B cell (primary cell): Measurements from ENCODE around the gene IP6K2. TPM values are rescaled to one million over a fixed set of nuclear protein-coding genes. Genes with fewer than 3 reads are reported as not detected.

Experiments used
- ATAC-seq: fragments of 200-7000 bp; cut with Tn5 transposase; one replicate; pipeline ENCODE4 v1.10.0; 2021; ENCODE audit warnings: low read depth, mild to moderate bottlenecking, moderate number of reproducible peaks, moderate library complexity
- CTCF ChIA-PET: fragments of 350-600 bp; sonication (Branson Sonifier 250); formaldehyde crosslinking; loops from one replicate; lab custom pipeline; 2021; ENCODE audit warnings: antibody characterized with exemption, inconsistent platforms; lab: Charles Lee
- POLR2A ChIA-PET: fragments of 350-600 bp; sonication (Branson Sonifier 250); formaldehyde crosslinking; loops from one replicate; lab custom pipeline; 2021; ENCODE audit warnings: antibody characterized with exemption; lab: Charles Lee
- DNase-seq: peaks from one replicate; pipeline ENCODE4 v3.0.0; 2013
- H2AFZ ChIP-seq: 2 replicates; pipeline ENCODE4 v1.6.1; 2012; ENCODE audit warnings: mild to moderate bottlenecking, low read depth, low read length; ENCODE audit not compliant: insufficient read depth, poor library complexity, severe bottlenecking
- H3K27ac ChIP-seq, 2 donors: 1 replicate in 1 of 2; 2 replicates in 1 of 2; pipeline ENCODE4 v1.5.1; 2012 to 2013; ENCODE audit warnings: low read length in 2 of 2, mild to moderate bottlenecking in 2 of 2, moderate library complexity in 1 of 2
- H3K27me3 ChIP-seq, 4 experiments: fragments of 200-600 bp in 1 of 4; sonication (generic) in 1 of 4; replicated peaks in 1 of 4; 1 replicate in 2 of 4; 2 replicates in 2 of 4; pipeline versions ENCODE4 v1.6.1 to v1.7.0; 2013 to 2016; ENCODE audit warnings: low read length in 3 of 4, mild to moderate bottlenecking in 2 of 4, mixed read lengths in 1 of 4, moderate library complexity in 1 of 4; ENCODE audit not compliant: insufficient read depth in 4 of 4, control insufficient read depth in 3 of 4; ENCODE audit errors: control extremely low read depth in 1 of 4
- H3K36me3 ChIP-seq, 2 experiments: replicated peaks in 1 of 2; 1 replicate in 1 of 2; 2 replicates in 1 of 2; pipeline versions ENCODE4 v1.6.1 to v1.7.1; 2013; ENCODE audit warnings: low read length in 1 of 2; ENCODE audit not compliant: insufficient read depth in 2 of 2, control insufficient read depth in 1 of 2; ENCODE audit errors: control extremely low read depth in 1 of 2, extremely low read depth in 1 of 2
- H3K4me1 ChIP-seq, 2 donors: fragments of 200-600 bp in 1 of 2; sonication (generic) in 1 of 2; 1 replicate in 1 of 2; 2 replicates in 1 of 2; pipeline versions ENCODE4 v1.5.1 to v1.6.1; 2013 to 2017; ENCODE audit warnings: low read length in 2 of 2; ENCODE audit not compliant: control insufficient read depth in 2 of 2, insufficient read depth in 2 of 2
- H3K4me2 ChIP-seq: replicated peaks from 2 replicates; pipeline ENCODE3; 2012; ENCODE audit warnings: mild to moderate bottlenecking, low read depth, low read length; ENCODE audit not compliant: poor library complexity, severe bottlenecking
- H3K4me3 ChIP-seq, 5 experiments: fragments of 200-600 bp in 1 of 5; sonication (generic) in 1 of 5; 1 replicate in 3 of 5; 2 replicates in 2 of 5; pipeline versions ENCODE4 v1.5.1 to v1.7.0; 2011 to 2016; ENCODE audit warnings: low read length in 4 of 5, mild to moderate bottlenecking in 4 of 5, low read depth in 2 of 5, control low read depth in 1 of 5, moderate library complexity in 1 of 5; ENCODE audit not compliant: insufficient read depth in 1 of 5; ENCODE audit errors: control extremely low read depth in 1 of 5, extremely low read depth in 1 of 5
- H3K79me2 ChIP-seq: fragments of 200-600 bp; sonication (generic); one replicate; pipeline ENCODE4 v1.6.0; 2016; ENCODE audit warnings: low read length; ENCODE audit not compliant: control insufficient read depth, insufficient read depth
- H3K9ac ChIP-seq: fragments of 200-600 bp; sonication (generic); 2 replicates; pipeline ENCODE4 v1.6.1; 2017; ENCODE audit warnings: mild to moderate bottlenecking, low read length, moderate library complexity
- H3K9me3 ChIP-seq, 3 donors: one replicate each; pipeline versions ENCODE4 v1.6.1 to v1.7.1; 2013; ENCODE audit warnings: low read length in 2 of 3; ENCODE audit not compliant: control insufficient read depth in 2 of 3, insufficient read depth in 1 of 3; ENCODE audit errors: control extremely low read depth in 1 of 3
- H4K20me1 ChIP-seq: 2 replicates; pipeline ENCODE4 v1.6.0; 2012; ENCODE audit warnings: mild to moderate bottlenecking, low read length; ENCODE audit not compliant: insufficient read depth, control insufficient read depth, poor library complexity, severe bottlenecking
- H3K27ac Mint-ChIP-seq: one replicate; pipeline ENCODE4 v1.8.0; 2021; ENCODE audit warnings: mixed read lengths
- H3K27me3 Mint-ChIP-seq: one replicate; pipeline ENCODE4 v1.8.0; 2021; ENCODE audit warnings: mixed read lengths
- H3K4me1 Mint-ChIP-seq: one replicate; pipeline ENCODE4 v1.8.0; 2021; ENCODE audit warnings: mixed read lengths
- H3K4me3 Mint-ChIP-seq: one replicate; pipeline ENCODE4 v1.8.0; 2021; ENCODE audit warnings: mixed read lengths
- H3K9me3 Mint-ChIP-seq: one replicate; pipeline ENCODE4 v1.8.0; 2022; ENCODE audit warnings: mixed read lengths; ENCODE audit not compliant: insufficient read depth
- EZH2 ChIP-seq: IDR thresholded peaks from 2 replicates; pipeline ENCODE4 v1.6.1; 2012; ENCODE audit warnings: borderline replicate concordance, low read depth, mild to moderate bottlenecking, moderate library complexity, low read length; ENCODE audit not compliant: insufficient read depth, poor library complexity, severe bottlenecking
- WGBS: methylation state at CpG from one replicate; pipeline ENCODE4 v1.1.5; 2013; ENCODE audit warnings: missing lambda C conversion rate; ENCODE audit not compliant: insufficient coverage; 5-methylcytosine and 5-hydroxymethylcytosine counted together
- intact Hi-C: fragments of 100-400 bp; cut with micrococcal nuclease; formaldehyde crosslinking; loops from one replicate; pipeline ENCODE4 v1.10.0; 2022
- polyA plus RNA-seq: library from polyadenylated mRNA; depleted of rRNA; stranded (reverse); fragments of >200 nt; gene quantifications from 2 replicates; pipeline ENCODE4 v1.2.3, GENCODE V29; 2012
- total RNA-seq, 2 donors: library from RNA; stranded (reverse); fragments of 120-200 nt in 1 of 2; gene quantifications; 1 replicate in 1 of 2; 2 replicates in 1 of 2; pipeline versions ENCODE4 v1.2.3 to v1.2.4, GENCODE V29; 2013 to 2022
- TF ChIP-seq, protein P1 (sequence below): fragments of 200-600 bp; IDR thresholded peaks from one replicate; pipeline ENCODE4 v1.8.0; 2022; ENCODE audit warnings: antibody characterized with exemption, mild to moderate bottlenecking

Gene IP6K2
- total and polyA plus RNA-seq, 2 donors (not counting 1 experiment from before 2014, with no cell fraction given) = 132 to 140 TPM

DNA sequence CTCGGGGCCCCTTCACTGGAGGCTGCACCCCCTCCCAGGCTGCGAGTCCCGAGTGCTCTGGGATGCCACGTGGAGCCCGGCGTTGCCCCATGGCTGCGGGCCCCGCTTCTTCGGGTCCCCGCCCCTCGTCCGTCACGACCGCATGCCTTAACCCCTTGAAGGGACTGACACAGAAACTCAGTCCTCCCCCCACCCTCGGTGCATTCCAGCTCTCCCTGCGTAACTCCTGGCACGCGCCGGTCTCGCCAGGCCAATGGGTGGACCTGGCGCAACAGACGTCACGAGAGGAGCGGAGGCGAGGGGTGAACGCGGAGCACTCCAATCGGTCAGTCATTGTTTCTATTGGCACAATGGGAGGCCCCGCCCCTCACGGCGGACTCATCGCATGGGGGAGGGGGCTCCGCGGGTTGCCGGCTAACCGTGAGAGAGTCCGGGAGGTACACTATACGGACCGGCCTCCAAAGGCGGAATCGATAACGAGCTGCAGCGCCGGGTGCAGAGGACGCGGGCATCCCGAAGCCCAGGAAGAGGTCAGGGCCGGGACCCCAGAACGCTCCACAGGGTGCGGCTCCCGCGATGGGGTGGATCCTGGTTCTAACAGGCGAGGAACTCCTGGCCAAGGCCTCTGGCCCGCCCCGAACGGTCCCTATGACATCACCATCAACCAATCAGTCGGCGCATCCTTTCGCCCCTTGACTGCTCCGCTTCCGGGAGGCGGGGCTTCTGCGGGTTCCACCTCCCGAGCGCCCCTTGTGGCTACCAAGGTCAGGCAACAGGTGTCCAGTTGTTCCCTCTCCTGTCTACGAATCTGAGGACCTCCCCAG lies 53.3 kb downstream of the IP6K2 start:
- H2AFZ ChIP-seq = peak overlapping the region; percentile 59

More for the DNA sequence above, 53.3 kb downstream of the IP6K2 start:
- Mint-ChIP-seq H3K27me3 (peaks cover 16% of the 10 kb centered on the region), H3K9me3 (no peaks in the 10 kb centered on the region), H3K4me3 (peak overlapping the region; percentile 87), H3K4me1 (peaks cover 23% of the 10 kb centered on the region), H3K27ac (peak overlapping the region; percentile 71)
- Histone ChIP-seq H3K27me3 (peaks cover 0 to 47% (median 16%) of the 10 kb centered on the region in 4 experiments), H3K4me2 (peak overlapping the region; percentile 77), H3K4me1 (peaks cover 28 to 31% of the 10 kb centered on the region in 2 donors), H3K4me3 (peak overlapping the region in 4 of 5 experiments; percentile 45 to 64 (median 52)), H3K36me3 (no peaks in the 10 kb centered on the region), H3K9ac (peak overlapping the region; percentile 63), H4K20me1 (peaks cover 9% of the 10 kb centered on the region), H3K79me2 (no peaks in the 10 kb centered on the region), H3K27ac (peak overlapping the region in 1 of 2 donors; percentile 13), H3K9me3 (peaks cover 0 to 41% (median 0%) of the 10 kb centered on the region in 3 donors)
- ChIA-PET POLR2A (no interaction called here), CTCF (interaction anchor here (1.0 to 1.4 kb wide), 2 partner anchors 9 to 22 kb away, joined by 3 to 4 read pairs; partner anchors contain the start of gene NCKIPSD)
- ATAC-seq (peak; percentile 80), DNase-seq (peak; percentile 88)
- 3% methylated on average over 60 of the region's 66 CpGs for WGBS
- no peak for TF ChIP-seq EZH2
- TF ChIP-seq, protein P1, sequence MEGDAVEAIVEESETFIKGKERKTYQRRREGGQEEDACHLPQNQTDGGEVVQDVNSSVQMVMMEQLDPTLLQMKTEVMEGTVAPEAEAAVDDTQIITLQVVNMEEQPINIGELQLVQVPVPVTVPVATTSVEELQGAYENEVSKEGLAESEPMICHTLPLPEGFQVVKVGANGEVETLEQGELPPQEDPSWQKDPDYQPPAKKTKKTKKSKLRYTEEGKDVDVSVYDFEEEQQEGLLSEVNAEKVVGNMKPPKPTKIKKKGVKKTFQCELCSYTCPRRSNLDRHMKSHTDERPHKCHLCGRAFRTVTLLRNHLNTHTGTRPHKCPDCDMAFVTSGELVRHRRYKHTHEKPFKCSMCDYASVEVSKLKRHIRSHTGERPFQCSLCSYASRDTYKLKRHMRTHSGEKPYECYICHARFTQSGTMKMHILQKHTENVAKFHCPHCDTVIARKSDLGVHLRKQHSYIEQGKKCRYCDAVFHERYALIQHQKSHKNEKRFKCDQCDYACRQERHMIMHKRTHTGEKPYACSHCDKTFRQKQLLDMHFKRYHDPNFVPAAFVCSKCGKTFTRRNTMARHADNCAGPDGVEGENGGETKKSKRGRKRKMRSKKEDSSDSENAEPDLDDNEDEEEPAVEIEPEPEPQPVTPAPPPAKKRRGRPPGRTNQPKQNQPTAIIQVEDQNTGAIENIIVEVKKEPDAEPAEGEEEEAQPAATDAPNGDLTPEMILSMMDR = peak; percentile 72
- intact Hi-C loops = loop anchor here (2.0 kb wide), 2 partner anchors 21 to 53 kb away; partner anchors contain the start of genes IP6K2 and NCKIPSD
